HG02870 (cell line): ENCODE data around the gene POU6F2.
"Not testable (repeated sequence)": the region's sequence is repeated elsewhere in the genome, so short reads cannot be mapped to it uniquely, and the experiment has no call there.

Experiments
- ATAC-seq: cut with Tn5 transposase; IDR thresholded peaks from one replicate; pipeline ENCODE4 v1.9.1; 2021; ENCODE audit warnings: mild to moderate bottlenecking, moderate library complexity; ENCODE audit not compliant: unreplicated experiment

Gene POU6F2

DNA sequence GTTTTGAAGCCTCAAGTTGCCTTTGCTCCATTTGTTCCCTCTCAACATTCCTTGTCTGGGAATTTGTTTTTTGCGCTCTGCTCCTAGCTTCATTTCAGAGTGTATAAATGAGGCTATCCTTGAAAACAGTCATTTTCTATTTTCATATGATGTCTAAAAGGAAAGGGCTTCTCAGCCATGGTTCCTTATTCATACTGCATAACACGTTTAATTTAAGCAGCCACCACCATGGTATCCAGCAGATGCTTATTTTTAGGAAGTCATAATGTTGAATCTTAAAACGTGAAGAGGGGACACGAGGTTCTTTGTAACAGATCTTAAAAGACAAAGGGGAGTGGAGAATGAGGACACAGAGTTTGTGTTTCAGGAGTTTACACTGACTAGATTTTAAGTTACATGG, 14.5 kb downstream of the POU6F2 start:
- ATAC-seq: no peak

DNA sequence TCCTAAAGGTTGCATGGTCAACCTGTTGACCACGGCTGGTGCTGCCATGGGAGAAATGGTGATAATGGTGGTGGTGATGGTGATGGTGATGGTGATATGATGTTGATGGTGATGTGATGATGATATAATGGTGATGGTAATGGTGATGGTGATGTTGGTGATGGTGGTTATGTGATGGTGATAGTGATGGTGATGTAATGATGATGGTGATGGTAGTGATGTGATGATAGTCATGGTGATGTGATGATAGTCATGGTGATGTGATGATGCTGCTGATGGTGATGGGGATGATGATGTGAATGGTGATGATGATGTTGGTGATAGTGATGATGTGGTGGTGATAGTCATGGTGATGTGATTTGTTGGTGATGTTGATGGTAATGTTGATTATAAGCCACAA, 23.9 kb downstream of the POU6F2 start:
- ATAC-seq: no peak

DNA sequence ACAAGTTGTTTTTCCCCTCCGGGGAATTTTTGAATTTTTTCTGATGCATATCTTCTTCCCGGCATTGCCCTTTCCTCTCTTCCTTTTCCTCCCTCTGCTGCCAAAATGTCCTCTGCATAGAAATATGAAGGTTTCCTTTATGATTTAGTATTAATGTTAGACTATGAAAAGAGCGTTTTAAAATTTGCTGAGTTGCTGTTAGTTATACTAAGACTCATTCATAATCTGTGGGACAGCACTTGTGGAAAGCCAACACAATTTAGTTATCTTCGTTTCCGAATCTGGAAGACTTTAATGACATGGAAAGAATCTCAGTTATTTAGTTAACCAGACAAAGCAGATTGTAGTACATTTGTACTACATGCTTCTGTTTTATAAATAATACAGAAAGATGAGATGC, 25.0 kb downstream of the POU6F2 start:
- ATAC-seq: no peak

DNA sequence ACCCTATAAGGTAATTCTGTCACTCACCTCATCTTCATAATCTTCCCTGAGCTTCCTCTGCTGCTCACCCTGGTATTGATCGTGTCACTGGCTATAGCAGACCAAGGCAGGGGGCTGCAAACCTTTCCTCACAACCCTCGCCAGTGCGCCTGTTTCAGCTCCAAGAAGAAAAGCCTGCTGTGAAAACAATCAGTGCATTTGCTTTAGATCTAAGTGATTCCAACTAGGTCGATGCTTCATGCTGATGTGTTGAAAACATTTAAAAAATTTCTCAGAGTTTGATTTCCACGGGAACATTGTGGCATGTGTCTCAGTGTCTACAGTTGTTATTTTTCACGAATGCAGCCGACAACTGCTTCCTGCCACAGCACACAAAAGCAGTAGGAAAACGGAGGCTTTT, 27.3 kb downstream of the POU6F2 start:
- no peak for ATAC-seq

DNA sequence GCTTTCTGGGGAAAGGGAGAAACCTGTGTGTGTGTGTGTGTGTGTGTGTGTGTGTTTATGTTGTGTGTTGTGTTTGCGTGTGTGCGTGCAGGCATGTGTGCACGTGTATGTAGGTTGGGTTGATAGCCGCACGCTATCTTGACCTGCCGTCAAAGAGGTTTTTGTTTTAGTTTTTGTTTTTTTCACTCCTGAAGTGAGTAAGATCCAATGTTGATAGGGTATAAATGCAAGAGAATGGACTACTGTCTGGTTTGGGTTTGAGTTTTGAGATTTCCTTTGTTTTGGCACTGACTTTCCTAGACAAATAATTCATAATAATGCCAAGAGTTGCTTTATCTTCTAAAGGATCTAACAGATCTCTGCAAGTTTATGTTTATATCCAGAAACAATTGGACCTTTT, 27.8 kb downstream of the POU6F2 start:
- no peak for ATAC-seq

DNA sequence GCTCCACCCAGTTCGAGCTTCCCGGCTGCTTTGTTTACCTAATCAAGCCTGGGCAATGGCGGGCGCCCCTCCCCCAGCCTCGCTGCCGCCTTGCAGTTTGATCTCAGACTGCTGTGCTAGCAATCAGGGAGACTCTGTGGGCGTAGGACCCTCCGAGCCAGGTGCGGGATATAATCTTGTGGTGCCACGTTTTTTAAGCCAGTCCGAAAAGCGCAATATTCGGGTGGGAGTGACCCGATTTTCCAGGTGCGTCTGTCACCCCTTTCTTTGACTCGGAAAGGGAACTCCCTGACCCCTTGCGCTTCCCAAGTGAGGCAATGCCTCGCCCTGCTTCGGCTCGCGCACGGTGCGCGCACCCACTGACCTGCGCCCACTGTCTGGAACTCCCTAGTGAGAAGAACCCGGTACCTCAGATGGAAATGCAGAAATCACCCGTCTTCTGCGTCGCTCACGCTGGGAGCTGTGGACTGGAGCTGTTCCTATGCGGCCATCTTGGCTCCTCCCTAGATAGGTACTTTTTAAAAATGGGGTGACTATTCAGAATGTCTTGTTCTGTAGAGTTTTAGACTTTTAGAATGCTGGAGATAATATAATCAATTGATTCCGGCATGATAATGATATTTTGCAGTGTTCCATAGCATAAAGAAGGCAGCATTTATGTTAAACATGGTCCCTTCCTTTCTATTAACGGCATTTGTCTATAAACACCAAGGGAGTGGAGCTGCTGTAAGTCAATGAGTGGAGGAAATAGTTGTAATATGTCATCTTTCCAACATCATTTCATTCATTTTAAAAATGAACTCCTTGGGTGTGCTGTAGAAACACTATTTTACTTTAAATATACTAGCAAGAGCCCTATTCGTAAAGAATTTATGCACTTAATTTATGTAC, 35.6 kb downstream of the POU6F2 start:
- not testable (repeated sequence) for ATAC-seq

DNA sequence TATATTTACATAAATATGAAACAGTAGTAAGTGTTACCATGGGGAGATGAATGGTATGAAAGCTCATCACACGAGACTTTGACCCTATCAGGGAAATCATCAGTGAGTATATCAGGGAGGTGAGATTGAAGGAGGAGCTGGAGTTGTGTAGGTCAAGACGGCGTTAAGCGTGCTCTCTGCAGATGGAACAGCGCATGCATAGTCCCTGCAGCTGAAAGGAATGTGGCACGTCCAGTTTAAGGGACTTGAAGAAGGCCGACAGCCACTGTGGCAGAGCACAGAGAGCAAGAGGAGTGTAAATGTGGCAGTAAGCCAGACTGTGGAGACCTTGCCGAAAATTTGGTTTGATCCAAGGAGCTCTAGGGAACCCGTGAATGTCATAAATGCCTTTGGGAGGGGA, 38.9 kb downstream of the POU6F2 start:
- no peak for ATAC-seq

DNA sequence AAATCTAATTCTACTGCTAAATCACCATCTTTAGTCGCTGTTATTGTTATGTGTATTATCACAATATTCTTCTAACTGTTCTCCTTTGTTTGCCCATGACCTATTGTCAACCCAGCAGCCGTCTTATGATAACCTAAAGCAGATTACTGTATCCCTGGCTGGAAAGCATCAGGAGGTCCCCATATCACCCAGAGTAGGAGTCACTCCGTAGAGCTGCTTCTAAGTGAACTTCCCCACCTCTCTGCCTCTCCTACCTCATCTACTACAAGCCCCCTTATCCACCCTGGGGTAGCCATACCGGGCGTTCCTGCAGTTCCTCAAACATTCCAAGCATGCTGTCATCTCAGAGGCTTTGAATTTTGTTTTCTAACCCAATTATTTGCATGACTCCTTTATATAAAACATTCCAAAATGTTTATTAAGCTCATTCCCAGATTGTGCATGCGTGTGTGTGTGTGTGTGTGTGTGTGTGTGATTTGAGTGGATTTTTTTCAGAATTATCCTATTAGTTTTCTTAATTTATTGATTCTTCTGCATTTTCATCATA, 39.7 kb downstream of the POU6F2 start:
- no peak for ATAC-seq

DNA sequence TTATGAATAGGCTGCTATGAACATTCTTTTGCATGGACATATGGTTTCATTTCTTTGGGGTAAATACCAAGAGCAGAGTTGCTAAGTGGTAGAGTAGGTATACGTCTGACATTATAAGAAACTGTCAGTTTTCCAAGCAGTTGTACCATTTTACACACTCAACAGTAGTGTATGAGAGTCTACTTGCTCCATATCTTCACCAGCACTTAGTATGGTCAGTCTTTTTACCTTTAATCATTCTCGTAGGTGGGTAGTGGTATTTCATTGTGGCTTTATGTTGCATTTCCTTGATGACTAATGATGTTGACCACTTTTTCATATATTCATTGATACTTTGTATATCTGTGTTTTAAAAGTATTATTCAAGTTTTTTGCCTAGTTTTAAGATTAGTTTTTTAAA, 45.1 kb downstream of the POU6F2 start:
- ATAC-seq: no peak

DNA sequence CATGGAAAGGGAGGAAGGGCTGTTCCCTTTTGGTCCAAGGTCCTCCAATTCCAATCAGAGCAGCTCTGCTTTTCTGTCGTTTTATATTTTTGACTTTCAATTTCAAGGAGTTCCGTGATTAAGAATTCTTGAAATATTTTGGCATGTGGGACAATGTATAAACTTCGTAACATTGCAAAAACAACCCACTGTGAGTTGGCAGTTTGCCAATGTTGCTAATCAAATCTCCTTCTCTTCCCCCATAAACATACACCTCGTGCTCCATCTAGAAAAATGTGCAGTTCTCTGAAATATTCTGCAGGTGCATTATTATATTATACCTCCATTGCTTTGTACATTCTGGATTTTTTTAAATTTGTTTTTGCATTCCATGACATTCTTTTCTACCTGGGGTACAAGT, 49.8 kb downstream of the POU6F2 start:
- ATAC-seq: no peak

DNA sequence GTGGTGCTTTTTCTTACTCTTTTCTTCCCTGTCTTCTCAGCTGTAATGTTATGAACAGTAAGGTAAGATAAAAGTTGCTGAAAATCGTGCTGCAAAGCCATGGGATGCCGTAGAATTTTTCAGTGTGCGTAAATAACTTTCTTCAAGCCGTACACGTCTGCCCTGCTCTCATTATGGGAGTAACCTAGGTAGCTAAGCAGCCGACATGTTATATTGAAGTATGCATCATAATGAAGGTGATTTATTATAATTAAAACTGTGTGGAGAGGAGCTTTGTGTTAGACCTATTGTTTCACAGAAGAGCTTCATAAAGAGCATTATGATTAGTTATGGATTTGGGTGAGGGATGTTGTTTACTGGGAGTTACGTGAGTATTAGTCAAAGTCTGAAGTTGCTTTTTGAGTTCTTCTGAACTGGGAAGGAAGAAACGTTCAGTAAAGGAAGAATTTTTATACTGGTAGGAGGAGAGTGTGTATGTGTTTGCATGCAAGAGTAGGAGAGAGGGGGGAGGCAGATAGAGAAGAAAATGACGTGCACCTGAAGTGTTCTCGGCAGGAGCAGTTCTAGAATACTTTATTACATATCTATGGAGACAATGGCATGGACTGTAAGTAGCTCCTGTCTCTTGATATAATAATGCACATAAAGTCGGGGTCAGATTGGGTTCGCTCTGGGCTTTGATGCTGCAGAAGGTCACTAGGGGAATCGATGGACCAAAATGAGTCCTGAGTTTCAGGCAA, 56.3 kb downstream of the POU6F2 start:
- no peak for ATAC-seq

DNA sequence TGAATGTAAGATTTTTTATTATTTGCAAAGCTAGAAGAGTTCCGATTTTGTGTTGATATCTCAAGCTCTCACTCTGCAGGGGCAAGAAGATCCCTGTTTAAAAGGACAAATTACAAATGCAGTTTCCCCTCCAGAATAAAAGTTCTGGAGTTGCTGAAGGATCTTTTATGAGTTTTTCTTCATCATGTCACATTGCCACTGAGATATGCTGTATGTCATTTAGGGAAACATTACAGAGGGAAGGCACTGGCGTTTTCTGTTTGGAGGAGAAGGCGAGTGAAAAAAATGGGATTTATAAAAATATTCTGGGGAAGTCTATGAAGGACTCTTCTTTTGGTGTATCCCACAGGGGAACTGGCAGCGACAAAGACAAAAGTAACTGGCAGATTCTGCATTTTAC, 57.4 kb downstream of the POU6F2 start:
- no peak for ATAC-seq

DNA sequence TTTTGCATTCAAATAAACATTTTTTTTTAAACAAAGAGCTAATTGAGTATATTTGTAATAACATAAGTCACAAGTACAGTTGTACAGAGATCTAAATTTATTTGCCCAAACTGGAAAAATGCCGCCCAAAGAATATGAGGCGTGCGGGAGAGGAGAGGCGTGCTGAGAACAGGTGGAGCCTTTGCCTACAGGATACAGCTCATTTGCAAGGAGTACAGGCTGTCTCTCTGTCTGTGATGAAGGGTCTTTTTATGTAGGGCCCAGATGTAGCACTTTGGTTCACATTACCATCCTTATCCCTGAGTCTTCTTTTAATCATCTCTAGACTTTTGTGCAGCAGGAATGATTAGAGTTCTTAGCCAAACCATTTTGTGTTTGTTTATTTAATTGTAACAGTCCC, 58.2 kb downstream of the POU6F2 start:
- no peak for ATAC-seq

DNA sequence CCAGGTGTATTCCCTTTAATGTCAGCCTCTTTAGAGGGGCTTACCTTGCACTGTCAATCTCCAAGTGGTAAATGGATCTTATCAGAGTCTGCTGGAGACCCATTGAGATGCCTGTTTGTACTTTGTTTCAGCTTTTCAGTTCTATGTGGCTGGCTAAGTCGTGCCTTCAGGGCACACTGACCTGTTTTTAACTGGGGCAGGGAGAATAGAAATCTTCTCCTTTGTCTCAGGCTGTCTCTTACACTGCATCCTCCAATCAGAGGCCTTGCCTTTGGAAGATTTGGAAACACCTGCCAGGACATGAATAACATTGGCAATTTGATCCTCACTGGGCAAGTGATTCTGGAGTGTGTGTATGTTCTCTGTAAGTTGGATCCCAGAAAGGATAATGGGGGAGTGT, 65.0 kb downstream of the POU6F2 start:
- no peak for ATAC-seq

DNA sequence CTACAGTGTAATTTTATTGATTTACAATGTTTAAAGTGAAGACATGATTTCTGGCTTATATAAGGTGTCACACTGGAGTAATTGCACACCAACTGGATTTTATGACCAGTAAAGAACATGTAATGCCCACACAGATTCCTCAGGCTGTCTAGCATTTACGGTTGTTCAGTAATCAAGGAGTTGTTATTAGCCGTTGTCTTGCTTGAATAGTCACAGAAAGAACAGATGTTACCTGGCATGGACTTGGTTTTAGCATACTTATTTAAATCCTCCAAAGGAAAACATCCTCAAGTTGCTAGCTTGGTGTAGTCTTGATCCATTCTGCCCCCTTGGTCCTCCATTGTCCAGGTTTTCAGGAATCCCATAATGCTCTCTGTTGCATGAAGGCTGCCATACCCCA, 65.8 kb downstream of the POU6F2 start:
- no peak for ATAC-seq

DNA sequence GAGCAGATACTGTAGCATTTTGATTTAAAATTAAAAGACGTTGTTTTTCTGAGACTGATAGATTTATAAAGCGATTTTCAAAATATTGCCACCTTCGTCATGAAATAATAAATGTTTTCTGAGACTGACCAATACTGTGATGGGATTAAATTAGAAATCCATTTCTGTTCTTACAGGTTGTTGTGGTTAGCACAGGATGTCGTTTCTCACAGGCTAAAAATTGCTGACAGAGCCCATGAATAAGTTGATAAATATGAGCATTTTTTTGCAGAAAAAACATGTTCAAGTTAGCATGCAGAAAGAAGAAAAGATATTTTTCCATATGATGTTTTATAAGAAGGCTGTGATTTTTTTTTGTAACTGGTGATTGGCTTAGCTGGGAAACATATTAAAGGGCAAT, 66.8 kb downstream of the POU6F2 start:
- no peak for ATAC-seq

DNA sequence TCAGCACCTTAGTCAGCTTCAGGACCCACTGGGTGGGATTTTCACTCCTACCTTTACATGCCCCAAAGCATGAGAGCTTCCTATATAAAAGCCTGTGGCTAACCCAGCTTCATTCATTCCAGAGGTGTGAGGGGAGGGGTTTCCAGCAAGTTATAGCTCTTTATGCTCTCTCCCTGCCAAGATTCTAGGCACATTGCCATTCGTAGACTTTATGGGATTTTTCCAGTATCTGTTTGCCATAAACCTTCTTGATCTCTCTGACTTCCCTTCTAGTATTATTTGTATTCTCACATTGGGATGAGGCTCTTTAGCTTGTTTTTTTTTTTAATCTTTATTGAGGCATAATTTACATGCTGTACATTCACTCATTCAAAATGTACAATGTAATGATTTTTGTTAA, 67.5 kb downstream of the POU6F2 start:
- no peak for ATAC-seq

DNA sequence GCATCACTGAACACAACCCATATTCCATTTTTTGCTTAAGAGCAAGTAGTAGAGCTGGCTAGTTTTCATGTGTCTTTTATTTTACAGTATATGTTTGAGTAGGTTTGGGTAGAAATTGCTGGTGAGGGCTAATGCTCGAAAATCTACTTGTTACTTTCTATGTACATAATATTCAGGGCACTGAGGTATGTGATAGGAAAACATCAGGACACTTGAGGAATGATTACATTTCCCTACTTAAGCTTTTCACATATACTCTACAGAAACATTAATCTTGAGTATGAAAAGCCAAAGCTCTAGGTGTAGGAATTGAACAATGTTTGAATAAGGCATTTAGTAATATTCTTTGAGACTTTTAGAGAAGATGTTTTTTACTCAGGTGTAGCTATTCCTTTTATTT, 73.6 kb downstream of the POU6F2 start:
- no peak for ATAC-seq

DNA sequence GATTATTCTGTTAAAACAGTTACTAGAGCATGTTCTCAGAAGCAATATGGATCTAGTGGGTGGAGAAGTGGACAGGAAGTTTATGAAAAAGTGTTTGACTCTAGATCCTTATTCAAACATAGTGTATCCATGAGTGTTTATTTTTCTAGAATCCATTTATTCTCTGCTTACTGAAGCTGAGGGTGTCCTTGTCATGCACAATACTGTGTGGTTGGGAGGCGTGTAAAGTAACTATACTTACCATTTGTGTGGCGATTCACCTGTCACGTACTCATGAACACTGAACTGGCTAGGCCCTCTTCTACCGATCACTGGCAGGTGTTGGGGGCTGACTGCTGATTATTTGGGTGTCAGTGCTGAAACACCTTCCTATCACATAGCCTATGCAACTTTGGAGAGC, 74.0 kb downstream of the POU6F2 start:
- no peak for ATAC-seq

DNA sequence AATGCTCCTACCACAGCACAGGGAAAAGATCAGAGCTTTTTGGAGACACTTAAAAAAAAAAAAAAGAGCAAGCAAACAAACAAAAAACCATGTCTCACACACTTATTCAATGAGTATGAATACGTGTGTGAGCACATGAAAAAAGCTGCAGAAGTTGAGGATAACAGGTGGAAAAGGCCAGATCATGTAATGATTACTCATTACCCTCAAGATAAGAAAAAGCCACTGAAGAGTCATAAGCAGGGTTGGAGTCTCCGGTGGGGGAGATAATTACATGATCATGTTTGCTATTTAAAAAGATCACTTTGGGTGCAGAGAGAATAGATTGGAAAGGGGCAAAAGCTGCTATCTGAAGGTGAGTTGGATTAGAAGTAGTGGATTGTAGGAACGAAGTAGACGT, 77.0 kb downstream of the POU6F2 start:
- ATAC-seq: no peak

DNA sequence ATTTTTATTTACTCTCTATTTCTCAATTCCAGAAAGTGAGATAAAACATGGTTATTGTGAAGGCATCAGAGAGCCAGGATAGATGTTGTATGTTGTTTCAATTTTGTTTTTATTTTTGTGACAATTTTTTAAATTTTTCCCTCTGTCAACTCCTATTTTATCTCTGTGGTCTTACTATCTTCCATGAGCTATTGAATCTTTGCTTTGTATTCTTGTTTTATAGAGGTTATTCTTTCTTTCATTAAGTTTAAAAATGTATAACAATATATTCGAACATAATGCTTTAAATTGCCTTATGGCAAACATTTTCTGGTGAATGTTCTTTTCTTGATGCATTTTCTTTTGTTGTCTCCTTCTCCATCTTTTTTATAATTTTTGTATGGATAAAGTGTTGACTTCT, 78.4 kb downstream of the POU6F2 start:
- ATAC-seq: no peak

DNA sequence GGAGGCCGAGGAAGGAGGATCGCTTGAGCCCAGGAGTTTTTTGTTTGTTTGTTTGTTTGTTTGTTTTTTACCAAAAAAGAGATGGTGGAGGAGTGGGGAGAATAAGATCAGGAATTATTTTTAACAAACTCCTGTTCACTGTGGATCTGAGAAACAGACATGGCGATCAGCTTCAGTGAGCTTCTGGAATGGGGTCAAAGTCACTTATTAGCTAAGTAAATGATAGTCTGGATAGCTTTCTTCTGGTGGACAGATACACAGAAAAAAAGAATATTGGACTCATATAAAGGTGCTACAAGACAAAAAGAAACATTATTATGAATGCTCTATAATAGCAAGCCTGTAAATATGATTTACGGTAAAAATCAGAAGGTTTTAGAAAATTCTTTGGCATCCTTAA, 85.1 kb downstream of the POU6F2 start:
- ATAC-seq: no peak
